Measurements from ENCODE around the gene MAPK9. TPM values are rescaled to one million over a fixed set of nuclear protein-coding genes. Genes with fewer than 3 reads are reported as not detected.

Gene MAPK9
- total RNA-seq, 1 experiment from 2014 or later: 44.1 TPM

DNA sequence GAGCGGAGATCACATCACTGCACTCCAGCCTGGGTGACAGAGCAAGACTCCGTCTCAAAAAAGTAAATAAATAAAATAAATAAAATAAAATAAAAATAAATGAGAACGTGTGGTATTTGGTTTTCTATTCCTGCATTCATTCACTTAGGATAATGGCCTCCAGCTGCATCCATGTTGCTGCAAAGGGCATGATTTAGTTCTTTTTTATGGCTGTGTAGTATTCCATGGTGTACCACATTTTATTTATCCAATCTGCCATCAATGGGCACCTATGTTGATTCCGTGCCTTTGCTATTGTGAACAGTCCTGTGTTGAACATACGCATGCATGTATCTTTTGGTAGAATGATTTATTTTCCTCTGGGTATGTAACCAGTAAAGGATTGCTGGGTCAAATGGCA lies 74.1 kb downstream of the MAPK9 start:
- in situ Hi-C loops (cut with HindIII; ENCODE audit: low pct_unique_long_range_greater_than_20kb, low sequenced_read_pairs) (no loop called here), intact Hi-C loops (cut with micrococcal nuclease; ENCODE audit: unreplicated experiment) (no loop called here)
- POLR2A ChIA-PET: no interaction called here
- TF ChIP-seq POLR2AphosphoS5 (IDR thresholded peaks at IDR 0.05; ENCODE audit: low read depth, low read length) (no peak), REST (IDR thresholded peaks at IDR 0.05; ENCODE audit: insufficient read depth in 1 of 2, low read depth in 2 of 2, low read length in 1 of 2) (no peak)
- Histone ChIP-seq H3K36me3 (ENCODE audit: control insufficient read depth, insufficient read depth, low read length) (no peaks in the 10 kb centered on the region), H3K9me3 (ENCODE audit: control insufficient read depth, insufficient read depth, low read depth, low read length) (no peaks in the 10 kb centered on the region), H3K27me3 (ENCODE audit: control insufficient read depth, insufficient read depth, low read length) (no peaks in the 10 kb centered on the region), H3K4me1 (ENCODE audit: control insufficient read depth, insufficient read depth, low read length) (no peaks in the 10 kb centered on the region), H3K27ac (ENCODE audit: low read length) (no peak overlapping the region), H3K4me3 (ENCODE audit: low read depth in 2 of 2, low read length in 2 of 2) (no peak overlapping the region)
- no TSS peak for BruUV-seq (replicated peaks)
- DNase-seq (ENCODE audit: low read depth, low spot score) (no peak), ATAC-seq (no peak)
- CTCF ChIA-PET: no interaction called here

DNA sequence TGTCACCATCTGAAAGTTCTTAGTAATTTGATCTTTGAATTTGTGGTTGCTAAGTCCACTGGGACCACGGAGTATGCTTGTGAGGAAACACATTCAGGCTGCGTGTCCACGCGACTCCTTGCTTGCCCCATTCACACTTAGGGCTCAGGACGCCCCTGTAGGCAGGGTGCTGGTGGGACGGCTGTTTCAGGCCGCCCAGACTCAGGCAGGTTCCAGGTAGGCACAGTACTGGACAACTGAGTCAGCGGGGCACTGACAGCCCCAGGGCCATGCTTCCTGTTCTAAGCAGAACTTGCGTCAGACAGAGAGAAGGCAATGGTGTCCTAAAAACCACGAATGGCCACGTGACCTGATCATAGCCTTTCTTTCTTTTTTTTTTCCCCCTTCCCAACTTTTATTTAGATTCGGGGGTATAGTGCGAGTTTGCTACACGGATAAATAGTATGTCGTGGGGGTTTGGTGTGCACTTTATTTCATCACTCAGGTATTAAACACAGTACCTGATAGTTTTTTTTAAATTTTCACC lies 75.2 kb downstream of the MAPK9 start:
- intact Hi-C loops (cut with micrococcal nuclease; ENCODE audit: unreplicated experiment) (no loop called here), in situ Hi-C loops (cut with HindIII; ENCODE audit: low pct_unique_long_range_greater_than_20kb, low sequenced_read_pairs) (no loop called here)
- H3K27ac ChIP-seq (ENCODE audit: low read length): no peak overlapping the region
- no TSS peak for BruUV-seq (replicated peaks)
- no peak for DNase-seq (ENCODE audit: low read depth, low spot score)
- H3K27me3 ChIP-seq (ENCODE audit: control insufficient read depth, insufficient read depth, low read length): no peaks in the 10 kb centered on the region
- POLR2A ChIA-PET: no interaction called here
- no peak overlapping the region for H3K4me3 ChIP-seq (ENCODE audit: low read depth in 2 of 2, low read length in 2 of 2)
- ATAC-seq: 0 out of 2 replicates have a peak, but pooled peaks have one; percentile 16
- H3K9me3 ChIP-seq (ENCODE audit: control insufficient read depth, insufficient read depth, low read depth, low read length): no peaks in the 10 kb centered on the region
- no peaks in the 10 kb centered on the region for H3K36me3 ChIP-seq (ENCODE audit: control insufficient read depth, insufficient read depth, low read length)
- CTCF ChIA-PET: interaction anchor here (0.6 kb wide), 1 partner anchor 258 kb away, joined by 3 read pairs; no protein-coding TSS in a partner anchor
- TF ChIP-seq, protein P1, sequence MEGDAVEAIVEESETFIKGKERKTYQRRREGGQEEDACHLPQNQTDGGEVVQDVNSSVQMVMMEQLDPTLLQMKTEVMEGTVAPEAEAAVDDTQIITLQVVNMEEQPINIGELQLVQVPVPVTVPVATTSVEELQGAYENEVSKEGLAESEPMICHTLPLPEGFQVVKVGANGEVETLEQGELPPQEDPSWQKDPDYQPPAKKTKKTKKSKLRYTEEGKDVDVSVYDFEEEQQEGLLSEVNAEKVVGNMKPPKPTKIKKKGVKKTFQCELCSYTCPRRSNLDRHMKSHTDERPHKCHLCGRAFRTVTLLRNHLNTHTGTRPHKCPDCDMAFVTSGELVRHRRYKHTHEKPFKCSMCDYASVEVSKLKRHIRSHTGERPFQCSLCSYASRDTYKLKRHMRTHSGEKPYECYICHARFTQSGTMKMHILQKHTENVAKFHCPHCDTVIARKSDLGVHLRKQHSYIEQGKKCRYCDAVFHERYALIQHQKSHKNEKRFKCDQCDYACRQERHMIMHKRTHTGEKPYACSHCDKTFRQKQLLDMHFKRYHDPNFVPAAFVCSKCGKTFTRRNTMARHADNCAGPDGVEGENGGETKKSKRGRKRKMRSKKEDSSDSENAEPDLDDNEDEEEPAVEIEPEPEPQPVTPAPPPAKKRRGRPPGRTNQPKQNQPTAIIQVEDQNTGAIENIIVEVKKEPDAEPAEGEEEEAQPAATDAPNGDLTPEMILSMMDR (IDR thresholded peaks at IDR 0.05): no peak
- TF ChIP-seq POLR2AphosphoS5 (IDR thresholded peaks at IDR 0.05; ENCODE audit: low read depth, low read length) (no peak), REST (IDR thresholded peaks at IDR 0.05; ENCODE audit: insufficient read depth in 1 of 2, low read depth in 2 of 2, low read length in 1 of 2) (no peak), TCF7L2 (IDR thresholded peaks at IDR 0.05; ENCODE audit: low read depth, low read length) (no peak), SIN3A (IDR thresholded peaks at IDR 0.05; ENCODE audit: borderline replicate concordance, insufficient read depth, low read depth, low read length) (no peak)
- no peaks in the 10 kb centered on the region for H3K4me1 ChIP-seq (ENCODE audit: control insufficient read depth, insufficient read depth, low read length)

Measured in Panc1 (cell line).